GM18511 (cell line): ENCODE data around the gene LRIG1.

Experiments
- ATAC-seq: cut with Tn5 transposase; IDR thresholded peaks from one replicate; pipeline ENCODE4 v1.9.1; 2021; ENCODE audit warnings: mild to moderate bottlenecking, moderate library complexity; ENCODE audit not compliant: unreplicated experiment

Gene LRIG1

GRCh38 chr3:66504850-66505641 lies 4.2 kb upstream of the LRIG1 start:
- no peak for ATAC-seq

- no peak for ATAC-seq
Measured at GRCh38 chr3:66502981-66503380, 2.2 kb upstream of the LRIG1 start.

- no peak for ATAC-seq
Measured at GRCh38 chr3:66502245-66502874, 1.5 kb upstream of the LRIG1 start.

- ATAC-seq: no peak
Measured at GRCh38 chr3:66501483-66502244, 842 bp upstream of the LRIG1 start.

- peak; percentile 28 for ATAC-seq
Measured at GRCh38 chr3:66499881-66500575, 794 bp downstream of the LRIG1 start.

GRCh38 chr3:66498687-66499621 lies 1.9 kb downstream of the LRIG1 start:
- ATAC-seq: no peak

- ATAC-seq: no peak
Measured at GRCh38 chr3:66497985-66498671, 2.7 kb downstream of the LRIG1 start.

GRCh38 chr3:66497288-66497984 lies 3.4 kb downstream of the LRIG1 start:
- ATAC-seq: no peak

GRCh38 chr3:66496746-66497145 lies 4.1 kb downstream of the LRIG1 start:
- ATAC-seq: no peak

- ATAC-seq: no peak
Measured at GRCh38 chr3:66496301-66496700, 4.5 kb downstream of the LRIG1 start.

- no peak for ATAC-seq
Measured at GRCh38 chr3:66495668-66496045, 5.2 kb downstream of the LRIG1 start.

GRCh38 chr3:66494959-66495667 lies 5.7 kb downstream of the LRIG1 start:
- no peak for ATAC-seq

GRCh38 chr3:66493458-66494099 lies 7.2 kb downstream of the LRIG1 start:
- ATAC-seq: no peak

- ATAC-seq: no peak
Measured at GRCh38 chr3:66492672-66493071, 8.2 kb downstream of the LRIG1 start.

- ATAC-seq: no peak
Measured at GRCh38 chr3:66492071-66492470, 8.8 kb downstream of the LRIG1 start.

- no peak for ATAC-seq
Measured at GRCh38 chr3:66490984-66491383, 9.8 kb downstream of the LRIG1 start.

- ATAC-seq: peak; percentile 62
Measured at GRCh38 chr3:66490214-66490613, 10.6 kb downstream of the LRIG1 start.

GRCh38 chr3:66489581-66489980 lies 11.2 kb downstream of the LRIG1 start:
- no peak for ATAC-seq
